HepG2 (cell line): ENCODE results near the gene BRAF. TPM values are rescaled to one million over a fixed set of nuclear protein-coding genes. Genes with fewer than 3 reads are reported as not detected.

ENCODE experiments used
- BCL6 ChIP-seq: IDR thresholded peaks from 2 replicates; pipeline ENCODE4 v1.6.1; 2016; ENCODE audit warnings: missing genetic modification reagents, missing compliant biosample characterization
- CBX5 ChIP-seq: sonication (generic); formaldehyde crosslinking; IDR thresholded peaks from 2 replicates; pipeline ENCODE4 v1.4.0; 2020; ENCODE audit warnings: missing genetic modification reagents, borderline replicate concordance
- CC2D1A ChIP-seq: sonication (generic); formaldehyde crosslinking; IDR thresholded peaks from 2 replicates; pipeline ENCODE4 v1.8.1; 2023; ENCODE audit warnings: mild to moderate bottlenecking, missing genetic modification reagents
- HHEX ChIP-seq: IDR thresholded peaks from 2 replicates; pipeline ENCODE4 v1.6.1; 2016; ENCODE audit warnings: control low read depth
- SNAPC2 ChIP-seq: sonication (generic); formaldehyde crosslinking; IDR thresholded peaks from 2 replicates; pipeline ENCODE4 v1.8.1; 2022; ENCODE audit warnings: mild to moderate bottlenecking, missing genetic modification reagents
- SP5 ChIP-seq: IDR thresholded peaks from 2 replicates; pipeline ENCODE4 v1.6.1; 2016; ENCODE audit warnings: low read depth, borderline replicate concordance
- SRSF4 ChIP-seq: fragments of 200-400 bp; formaldehyde crosslinking; IDR thresholded peaks from one replicate; pipeline ENCODE4 v1.6.1; 2018; ENCODE audit warnings: mild to moderate bottlenecking, low read depth, low read length, moderate library complexity; ENCODE audit not compliant: poor library complexity, severe bottlenecking
- TFE3 ChIP-seq: IDR thresholded peaks from 2 replicates; pipeline ENCODE4 v1.6.1; 2016
- THYN1 ChIP-seq: sonication (generic); formaldehyde crosslinking; IDR thresholded peaks from 2 replicates; pipeline ENCODE4 v1.8.1; 2023; ENCODE audit warnings: low read depth, mild to moderate bottlenecking, moderate library complexity, missing genetic modification reagents, borderline replicate concordance
- ZBTB40 ChIP-seq, 2 experiments: fragments of 450-650 bp in 1 of 2; sonication (generic) in 1 of 2; formaldehyde crosslinking in 1 of 2; IDR thresholded peaks; 2 replicates each; pipeline versions ENCODE4 v1.6.1 to v1.8.0; 2016 to 2022; ENCODE audit warnings: antibody characterized with exemption in 1 of 2, mild to moderate bottlenecking in 1 of 2, missing genetic modification reagents in 1 of 2
- ZBTB7A ChIP-seq: sonication (generic); formaldehyde crosslinking; IDR thresholded peaks from 2 replicates; pipeline ENCODE4 v1.8.0; 2022; ENCODE audit warnings: mild to moderate bottlenecking, missing genetic modification reagents
- ZEB1 ChIP-seq: IDR thresholded peaks from 2 replicates; pipeline ENCODE4 v1.6.1; 2012; ENCODE audit warnings: mild to moderate bottlenecking, low read depth, inconsistent platforms; ENCODE audit not compliant: insufficient replicate concordance
- ZMAT3 ChIP-seq: sonication (generic); formaldehyde crosslinking; conservative IDR thresholded peaks from 2 replicates; pipeline ENCODE4 v1.7.0; 2021; ENCODE audit warnings: missing genetic modification reagents
- ZNF10 ChIP-seq: sonication (generic); formaldehyde crosslinking; IDR thresholded peaks from 2 replicates; pipeline ENCODE4 v1.4.0; 2020; ENCODE audit warnings: mild to moderate bottlenecking, low read depth, missing genetic modification reagents, borderline replicate concordance
- ZNF225 ChIP-seq: sonication (generic); formaldehyde crosslinking; IDR thresholded peaks from 2 replicates; pipeline ENCODE4 v1.4.0; 2020; ENCODE audit warnings: mild to moderate bottlenecking, missing genetic modification reagents
- ZNF710 ChIP-seq: sonication (generic); formaldehyde crosslinking; IDR thresholded peaks from 2 replicates; pipeline ENCODE4 v1.5.0; 2020; ENCODE audit warnings: mild to moderate bottlenecking, missing genetic modification reagents, borderline replicate concordance
- polyA plus RNA-seq, 8 experiments: library from polyadenylated mRNA; depleted of rRNA in 3 of 8; stranded (reverse) in 7 of 8; unstranded in 1 of 8; fragments of >200 nt; fragmentation: Illumina TruSeq in 4 of 8; extraction: Trizol in 4 of 8; gene quantifications; 2 replicates each; pipeline versions ENCODE4 v1.2.1 to v1.2.3, GENCODE V29; 2011 to 2016; ENCODE audit warnings: low read depth in 4 of 8, missing spikeins in 1 of 8, mixed read lengths in 1 of 8; ENCODE audit not compliant: insufficient read depth in 1 of 8
- total RNA-seq, 5 experiments: library from RNA; depleted of rRNA; stranded (reverse); fragments of >200 nt; fragmentation: Illumina TruSeq; extraction: Trizol; gene quantifications; 2 replicates each; pipeline ENCODE4 v1.2.3, GENCODE V29; 2016; ENCODE audit warnings: low read depth in 1 of 5

The BRAF gene
- total and polyA plus RNA-seq, 2 of the 13 experiments (the other 11 are each of a cell fraction or from before 2014, with no cell fraction given), result 12.5 to 13.4 TPM

- TF ChIP-seq ZBTB40 (IDR thresholded peaks at IDR 0.05) (no peak), ZBTB40 (CRISPR knock-in tag; IDR thresholded peaks at IDR 0.05) (peak; percentile 57; the same call in 1 of the 2 replicates), SP5 (CRISPR knock-in tag) (no peak), ZEB1 (peak; percentile 65), ZNF710 (CRISPR knock-in tag) (no peak), SRSF4 (no peak), SNAPC2 (CRISPR knock-in tag) (peak; percentile 73; the same call in 1 of the 2 replicates), ZNF10 (0 out of 2 replicates have a peak, but pooled peaks have one; percentile 51), CC2D1A (CRISPR knock-in tag) (peak; percentile 46; the same call in 1 of the 2 replicates), THYN1 (no peak), TFE3 (peak; percentile 16; the same call in 1 of the 2 replicates), ZNF225 (CRISPR knock-in tag) (0 out of 2 replicates have a peak, but pooled peaks have one; percentile 62), CBX5 (peak; percentile 23; the same call in 1 of the 2 replicates), ZMAT3 (CRISPR knock-in tag) (peak; percentile 89; the same call in 1 of the 2 replicates), BCL6 (CRISPR knock-in tag) (no peak), ZBTB7A (CRISPR knock-in tag) (no peak), HHEX (CRISPR knock-in tag) (no peak)
Observed at GRCh38 chr7:140696680-140697446, 227.9 kb downstream of the BRAF start, which contains the start of gene NDUFB2 (continued).
